ENCODE data around the gene ATG10.

ATG10 gene

DNA sequence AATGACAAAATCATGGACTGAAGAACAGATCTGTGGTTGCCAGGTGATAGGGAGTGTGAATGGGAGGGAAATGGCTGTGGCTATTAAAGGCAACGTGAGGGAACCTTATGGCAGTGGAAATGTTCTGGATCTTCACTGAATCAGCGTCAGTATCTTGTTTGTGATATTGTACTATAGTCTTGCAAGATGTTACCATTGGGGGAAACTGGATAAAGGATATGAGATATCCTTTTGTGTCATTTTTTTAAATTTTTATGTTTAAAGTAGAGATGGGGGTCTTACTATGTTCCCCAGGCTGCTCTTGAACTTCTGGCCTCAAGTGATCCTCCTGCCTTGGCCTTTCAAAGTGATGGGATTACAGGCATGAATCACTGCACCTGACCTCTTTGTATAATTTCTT lies 210.8 kb downstream of the ATG10 start:
- Histone ChIP-seq H3K36me3 (ENCODE audit: control insufficient read depth, insufficient read depth, low read length) (no peaks in the 10 kb centered on the region), H3K9me3 (ENCODE audit: control insufficient read depth, low read length) (no peaks in the 10 kb centered on the region), H3K4me3 (ENCODE audit: extremely low read depth, insufficient read depth, low read length, poor library complexity, severe bottlenecking) (no peak overlapping the region), H3K4me1 (ENCODE audit: control insufficient read depth, insufficient read depth, low read length, poor library complexity, severe bottlenecking) (no peaks in the 10 kb centered on the region), H3K27ac (ENCODE audit: low read depth, low read length, severe bottlenecking) (no peak overlapping the region)
- WGBS, 2 experiments (ENCODE audit: insufficient coverage in 2 of 2): 95 to 100% methylated on average over 2 of the region's 2 CpGs

DNA sequence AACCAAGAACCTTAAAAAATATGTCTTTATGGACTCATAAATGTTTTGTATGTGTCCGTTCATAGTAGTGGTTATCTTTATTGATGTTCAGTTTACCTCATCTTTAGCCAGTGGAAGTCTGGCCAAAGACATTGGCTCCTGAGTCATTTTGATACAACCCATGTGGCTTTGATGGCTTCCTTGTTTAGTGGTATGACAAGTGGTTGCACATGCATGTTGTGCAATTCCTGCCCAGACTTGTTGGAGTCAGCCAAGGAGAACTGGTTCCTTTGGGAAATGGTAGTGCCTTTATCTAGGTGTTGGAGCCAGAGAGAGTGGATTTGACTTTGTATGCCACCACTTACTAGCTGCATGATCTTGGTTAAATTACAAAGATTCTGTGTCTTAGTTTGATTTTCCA lies 212.0 kb downstream of the ATG10 start:
- H3K4me3 ChIP-seq (ENCODE audit: extremely low read depth, insufficient read depth, low read length, poor library complexity, severe bottlenecking): no peak overlapping the region
- no peaks in the 10 kb centered on the region for H3K4me1 ChIP-seq (ENCODE audit: control insufficient read depth, insufficient read depth, low read length, poor library complexity, severe bottlenecking)
- no peaks in the 10 kb centered on the region for H3K9me3 ChIP-seq (ENCODE audit: control insufficient read depth, low read length)
- no peak overlapping the region for H3K27ac ChIP-seq (ENCODE audit: low read depth, low read length, severe bottlenecking)
- 67% methylated on average over 1 of the region's 1 CpG; no CpG with 5 or more reads in 1 of the 2 experiments for WGBS, 2 experiments (ENCODE audit: insufficient coverage in 2 of 2)
- no peaks in the 10 kb centered on the region for H3K36me3 ChIP-seq (ENCODE audit: control insufficient read depth, insufficient read depth, low read length)

DNA sequence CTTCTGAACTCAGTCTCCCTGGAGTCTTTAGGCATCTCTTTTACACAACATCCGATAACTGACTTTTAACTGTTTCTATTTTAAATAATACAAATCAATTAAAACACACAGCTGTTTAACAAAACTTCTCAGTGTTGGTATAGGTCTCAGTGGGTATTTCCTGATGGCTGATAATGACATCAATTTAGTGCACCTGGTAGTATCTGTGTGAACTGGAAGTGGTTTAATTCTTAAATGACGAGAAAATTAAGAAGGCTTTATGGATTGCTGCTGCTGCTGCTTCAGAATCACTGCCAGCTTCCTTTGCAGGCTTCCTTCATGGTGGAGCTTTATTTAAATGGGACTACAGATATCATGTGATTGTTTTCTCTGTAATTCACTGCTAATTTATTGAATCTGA lies 214.0 kb downstream of the ATG10 start:
- Histone ChIP-seq H3K36me3 (ENCODE audit: control insufficient read depth, insufficient read depth, low read length) (no peaks in the 10 kb centered on the region), H3K4me1 (ENCODE audit: control insufficient read depth, insufficient read depth, low read length, poor library complexity, severe bottlenecking) (no peaks in the 10 kb centered on the region), H3K27ac (ENCODE audit: low read depth, low read length, severe bottlenecking) (no peak overlapping the region), H3K9me3 (ENCODE audit: control insufficient read depth, low read length) (no peaks in the 10 kb centered on the region), H3K4me3 (ENCODE audit: extremely low read depth, insufficient read depth, low read length, poor library complexity, severe bottlenecking) (no peak overlapping the region)
- WGBS, 2 experiments (ENCODE audit: insufficient coverage in 2 of 2): 70 to 100% methylated on average over 1 to 2 of the region's 2 CpGs

DNA sequence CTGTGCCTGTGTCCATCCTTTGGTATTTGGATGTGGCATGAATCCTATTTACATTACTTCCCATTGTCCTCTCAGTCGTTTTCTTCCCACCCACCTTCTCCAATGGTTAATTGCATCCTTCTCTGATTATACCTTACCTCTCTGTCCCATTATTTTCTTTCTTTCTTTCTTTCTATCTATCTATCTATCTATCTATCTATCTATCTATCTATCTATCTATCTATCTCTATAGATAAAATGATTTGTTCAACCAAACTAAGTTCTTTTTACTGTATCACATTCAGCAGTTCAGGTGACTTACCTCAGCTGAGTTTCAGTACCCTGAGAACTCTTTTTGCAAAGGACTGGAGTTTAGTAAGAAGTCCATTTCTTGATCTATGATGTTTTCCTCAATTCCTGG lies 225.7 kb downstream of the ATG10 start:
- 80 to 89% methylated on average over 1 of the region's 1 CpG for WGBS, 2 experiments (ENCODE audit: insufficient coverage in 2 of 2)
- Histone ChIP-seq H3K4me1 (ENCODE audit: control insufficient read depth, insufficient read depth, low read length, poor library complexity, severe bottlenecking) (no peaks in the 10 kb centered on the region), H3K27ac (ENCODE audit: low read depth, low read length, severe bottlenecking) (no peak overlapping the region), H3K4me3 (ENCODE audit: extremely low read depth, insufficient read depth, low read length, poor library complexity, severe bottlenecking) (no peak overlapping the region), H3K9me3 (ENCODE audit: control insufficient read depth, low read length) (no peaks in the 10 kb centered on the region), H3K36me3 (ENCODE audit: control insufficient read depth, insufficient read depth, low read length) (no peaks in the 10 kb centered on the region)

DNA sequence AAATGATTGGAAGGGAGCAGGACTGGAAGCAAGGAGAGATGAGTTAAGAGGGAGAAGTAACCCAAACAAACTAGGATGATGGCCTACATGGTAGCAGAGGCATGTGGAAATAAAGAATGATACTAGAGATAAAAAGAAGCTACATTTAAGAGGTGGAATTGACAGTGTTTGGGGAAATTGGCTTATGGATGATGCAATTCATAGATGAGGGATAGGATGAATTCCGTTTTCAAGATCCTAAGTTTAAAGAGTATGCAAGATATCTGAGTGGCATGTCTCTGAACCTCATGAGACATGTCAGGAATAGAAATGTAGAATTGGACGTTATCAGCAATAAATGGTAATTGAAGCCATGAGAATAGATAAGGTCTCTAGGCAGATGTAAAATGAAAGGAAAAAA lies 232.7 kb downstream of the ATG10 start:
- Histone ChIP-seq H3K36me3 (ENCODE audit: control insufficient read depth, insufficient read depth, low read length) (no peaks in the 10 kb centered on the region), H3K4me3 (ENCODE audit: extremely low read depth, insufficient read depth, low read length, poor library complexity, severe bottlenecking) (no peak overlapping the region), H3K27ac (ENCODE audit: low read depth, low read length, severe bottlenecking) (no peak overlapping the region), H3K4me1 (ENCODE audit: control insufficient read depth, insufficient read depth, low read length, poor library complexity, severe bottlenecking) (no peaks in the 10 kb centered on the region), H3K9me3 (ENCODE audit: control insufficient read depth, low read length) (no peaks in the 10 kb centered on the region)
- 85 to 96% methylated on average over 2 of the region's 2 CpGs for WGBS, 2 experiments (ENCODE audit: insufficient coverage in 2 of 2)

DNA sequence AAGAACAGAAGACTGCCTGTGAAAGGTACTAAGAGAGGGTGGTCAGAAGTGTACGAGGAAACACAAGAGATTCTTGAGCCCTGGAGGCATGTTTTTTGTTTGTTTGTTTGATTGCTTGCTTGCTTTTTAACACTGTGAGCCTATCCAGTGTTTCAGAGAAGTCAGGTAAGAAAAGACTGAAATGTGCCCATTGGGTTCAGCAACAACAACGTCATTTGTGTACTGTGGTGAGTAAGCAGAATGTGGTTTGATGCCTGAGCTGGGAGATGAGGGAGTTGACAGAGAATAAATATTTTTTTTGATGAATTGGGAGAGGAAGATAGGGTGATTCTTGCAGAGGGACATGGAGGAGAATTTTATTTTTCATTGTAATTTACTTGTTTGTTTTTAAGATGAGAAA lies 233.2 kb downstream of the ATG10 start:
- H3K4me3 ChIP-seq (ENCODE audit: extremely low read depth, insufficient read depth, low read length, poor library complexity, severe bottlenecking): no peak overlapping the region
- H3K36me3 ChIP-seq (ENCODE audit: control insufficient read depth, insufficient read depth, low read length): no peaks in the 10 kb centered on the region
- H3K4me1 ChIP-seq (ENCODE audit: control insufficient read depth, insufficient read depth, low read length, poor library complexity, severe bottlenecking): no peaks in the 10 kb centered on the region
- H3K9me3 ChIP-seq (ENCODE audit: control insufficient read depth, low read length): no peaks in the 10 kb centered on the region
- no peak overlapping the region for H3K27ac ChIP-seq (ENCODE audit: low read depth, low read length, severe bottlenecking)
- WGBS, 2 experiments (ENCODE audit: insufficient coverage in 2 of 2): 81 to 93% methylated on average over 1 to 2 of the region's 2 CpGs

DNA sequence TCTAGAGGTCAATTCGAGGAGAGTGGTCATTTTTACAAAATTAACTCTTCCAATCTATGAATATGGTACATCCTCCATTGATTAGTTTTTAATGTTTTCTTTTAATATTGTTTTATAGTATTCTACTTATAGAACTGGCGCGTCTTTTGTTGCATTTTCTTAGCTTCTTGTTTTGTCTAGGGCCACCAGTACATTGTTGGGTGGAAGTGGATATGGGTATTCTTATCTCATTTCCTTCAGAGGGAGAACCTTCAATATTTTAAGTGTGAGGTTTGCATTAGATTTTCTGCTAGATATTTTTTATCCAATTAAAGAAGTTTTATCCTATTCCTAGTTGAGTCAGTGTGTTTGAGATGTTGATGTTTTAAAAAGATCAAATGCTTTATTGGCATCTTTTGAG lies 236.5 kb downstream of the ATG10 start:
- Histone ChIP-seq H3K4me1 (ENCODE audit: control insufficient read depth, insufficient read depth, low read length, poor library complexity, severe bottlenecking) (no peaks in the 10 kb centered on the region), H3K36me3 (ENCODE audit: control insufficient read depth, insufficient read depth, low read length) (no peaks in the 10 kb centered on the region), H3K27ac (ENCODE audit: low read depth, low read length, severe bottlenecking) (no peak overlapping the region), H3K9me3 (ENCODE audit: control insufficient read depth, low read length) (no peaks in the 10 kb centered on the region), H3K4me3 (ENCODE audit: extremely low read depth, insufficient read depth, low read length, poor library complexity, severe bottlenecking) (no peak overlapping the region)
- no CpG with 5 or more reads among the region's 3 CpGs for WGBS, 2 experiments (ENCODE audit: insufficient coverage in 2 of 2)

DNA sequence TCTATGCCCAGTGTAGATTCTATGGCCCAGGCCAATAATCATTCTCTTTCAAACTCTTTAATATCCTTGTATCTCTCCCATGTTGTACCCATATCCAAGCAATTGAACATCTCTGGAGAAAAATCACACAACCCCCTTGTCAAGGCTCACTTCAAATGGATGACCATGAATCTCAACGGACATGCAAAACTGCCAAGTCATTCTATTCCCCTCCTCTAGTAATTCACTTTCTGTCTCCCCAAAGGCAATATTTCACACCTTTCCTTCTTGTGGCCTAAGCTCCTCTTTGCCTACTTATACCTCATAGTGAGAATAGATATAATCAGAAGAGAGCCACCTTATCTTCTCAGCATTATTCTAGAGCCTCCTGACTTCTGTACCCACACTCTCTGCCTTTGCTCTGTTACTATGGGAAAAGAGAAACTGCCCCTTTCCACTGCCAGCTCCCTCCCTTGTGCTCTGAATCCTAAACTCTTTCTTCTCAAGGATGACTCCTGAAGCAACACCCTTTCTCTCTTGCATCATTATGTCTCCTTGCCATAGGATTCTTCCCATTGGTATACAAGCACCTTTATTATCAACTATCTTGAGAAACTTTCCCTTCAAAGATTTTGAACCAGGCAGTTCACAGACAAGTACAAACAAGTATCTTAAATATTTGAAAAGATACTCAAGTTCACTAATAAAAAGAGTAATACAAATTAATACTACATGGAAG lies 240.2 kb downstream of the ATG10 start:
- H3K36me3 ChIP-seq (ENCODE audit: control insufficient read depth, insufficient read depth, low read length): no peaks in the 10 kb centered on the region
- H3K9me3 ChIP-seq (ENCODE audit: control insufficient read depth, low read length): no peaks in the 10 kb centered on the region
- H3K27ac ChIP-seq (ENCODE audit: low read depth, low read length, severe bottlenecking): no peak overlapping the region
- WGBS, 2 experiments (ENCODE audit: insufficient coverage in 2 of 2): 75 to 89% methylated on average over 1 of the region's 1 CpG
- no peaks in the 10 kb centered on the region for H3K4me1 ChIP-seq (ENCODE audit: control insufficient read depth, insufficient read depth, low read length, poor library complexity, severe bottlenecking)
- H3K4me3 ChIP-seq (ENCODE audit: extremely low read depth, insufficient read depth, low read length, poor library complexity, severe bottlenecking): no peak overlapping the region

DNA sequence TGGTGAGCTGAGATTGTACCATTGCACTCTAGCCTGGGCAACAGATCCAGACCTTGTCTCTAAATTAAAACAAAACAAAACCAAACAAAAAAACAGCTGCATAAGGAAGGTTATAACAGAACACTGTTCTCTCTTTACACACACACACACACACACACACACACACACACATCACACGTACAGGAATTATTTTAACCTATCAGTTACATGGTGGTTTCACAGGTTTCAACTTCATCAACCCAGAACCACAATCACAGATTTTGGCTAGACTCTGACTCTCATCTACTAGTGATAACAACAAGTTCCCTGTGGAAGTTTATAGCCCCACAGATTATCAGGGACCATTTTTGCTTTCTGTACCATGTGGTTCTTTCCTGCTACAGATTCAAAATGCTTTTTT lies 246.1 kb downstream of the ATG10 start:
- Histone ChIP-seq H3K9me3 (ENCODE audit: control insufficient read depth, low read length) (no peaks in the 10 kb centered on the region), H3K27ac (ENCODE audit: low read depth, low read length, severe bottlenecking) (no peak overlapping the region), H3K4me3 (ENCODE audit: extremely low read depth, insufficient read depth, low read length, poor library complexity, severe bottlenecking) (no peak overlapping the region), H3K4me1 (ENCODE audit: control insufficient read depth, insufficient read depth, low read length, poor library complexity, severe bottlenecking) (no peaks in the 10 kb centered on the region), H3K36me3 (ENCODE audit: control insufficient read depth, insufficient read depth, low read length) (no peaks in the 10 kb centered on the region)
- WGBS, 2 experiments (ENCODE audit: insufficient coverage in 2 of 2): 100% methylated on average over 1 of the region's 1 CpG; no CpG with 5 or more reads in 1 of the 2 experiments

DNA sequence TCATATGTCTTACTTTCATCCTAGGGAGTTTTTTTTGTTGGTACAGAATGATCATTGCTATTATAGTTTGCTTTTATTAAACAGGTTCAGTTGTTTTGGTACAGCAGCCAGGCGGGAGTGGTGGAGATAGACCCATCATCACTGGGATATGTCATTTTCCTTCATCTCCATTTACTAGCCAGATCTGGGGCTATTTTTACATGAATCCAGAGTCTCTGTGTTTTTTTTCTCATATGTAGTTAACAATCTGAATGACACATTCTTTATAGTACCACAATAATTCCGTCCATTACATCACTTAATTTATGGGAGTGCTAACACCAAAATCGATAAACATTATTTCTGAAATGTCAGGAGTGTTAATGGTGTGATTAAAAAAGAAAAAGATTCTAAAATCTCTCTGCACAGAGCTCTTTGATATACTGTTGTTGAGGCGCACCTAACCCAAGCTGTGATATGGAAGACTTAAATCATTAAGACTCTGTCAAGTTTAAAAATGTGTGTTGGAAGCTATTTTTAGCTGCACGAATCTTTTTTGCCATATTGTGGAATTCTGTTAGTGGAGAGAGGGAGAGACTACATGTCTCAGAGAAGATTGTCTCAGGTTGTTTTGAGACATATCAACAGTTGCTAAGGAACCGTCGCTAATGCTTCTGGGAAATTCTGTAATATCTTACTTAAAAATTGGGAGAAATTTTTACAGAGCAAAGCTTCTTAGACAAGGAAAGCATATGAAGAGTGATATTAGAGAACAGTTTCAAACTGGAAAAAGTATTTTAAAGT lies 246.7 kb downstream of the ATG10 start:
- Histone ChIP-seq H3K36me3 (ENCODE audit: control insufficient read depth, insufficient read depth, low read length) (no peaks in the 10 kb centered on the region), H3K9me3 (ENCODE audit: control insufficient read depth, low read length) (no peaks in the 10 kb centered on the region), H3K27ac (ENCODE audit: low read depth, low read length, severe bottlenecking) (no peak overlapping the region), H3K4me1 (ENCODE audit: control insufficient read depth, insufficient read depth, low read length, poor library complexity, severe bottlenecking) (no peaks in the 10 kb centered on the region), H3K4me3 (ENCODE audit: extremely low read depth, insufficient read depth, low read length, poor library complexity, severe bottlenecking) (no peak overlapping the region)
- 90 to 100% methylated on average over 4 of the region's 7 CpGs for WGBS, 2 experiments (ENCODE audit: insufficient coverage in 2 of 2)

DNA sequence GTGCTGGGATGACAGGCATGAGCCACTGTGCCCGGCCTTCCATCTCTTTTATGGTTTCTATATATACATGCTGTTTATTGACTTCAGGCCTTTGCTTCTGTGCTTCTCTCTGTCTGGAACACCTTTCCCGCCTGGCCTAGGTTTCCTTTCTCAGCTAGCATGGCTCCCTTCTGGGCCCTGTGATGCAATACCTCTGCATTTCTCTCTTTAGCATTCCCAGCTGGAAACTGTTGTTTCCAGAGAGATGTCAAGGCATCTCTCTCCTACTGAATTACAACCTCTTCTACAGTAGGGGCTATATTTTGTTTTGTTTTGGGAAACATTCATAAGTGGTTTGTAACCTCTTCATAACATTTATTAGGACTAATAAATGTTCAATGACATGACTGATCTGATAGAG lies 249.2 kb downstream of the ATG10 start:
- H3K9me3 ChIP-seq (ENCODE audit: control insufficient read depth, low read length): no peaks in the 10 kb centered on the region
- no peak overlapping the region for H3K27ac ChIP-seq (ENCODE audit: low read depth, low read length, severe bottlenecking)
- H3K36me3 ChIP-seq (ENCODE audit: control insufficient read depth, insufficient read depth, low read length): no peaks in the 10 kb centered on the region
- no peaks in the 10 kb centered on the region for H3K4me1 ChIP-seq (ENCODE audit: control insufficient read depth, insufficient read depth, low read length, poor library complexity, severe bottlenecking)
- 88 to 100% methylated on average over 1 of the region's 2 CpGs for WGBS, 2 experiments (ENCODE audit: insufficient coverage in 2 of 2)
- H3K4me3 ChIP-seq (ENCODE audit: extremely low read depth, insufficient read depth, low read length, poor library complexity, severe bottlenecking): no peak overlapping the region
